Measurements from ENCODE around the gene CHRNB4.

DNA sequence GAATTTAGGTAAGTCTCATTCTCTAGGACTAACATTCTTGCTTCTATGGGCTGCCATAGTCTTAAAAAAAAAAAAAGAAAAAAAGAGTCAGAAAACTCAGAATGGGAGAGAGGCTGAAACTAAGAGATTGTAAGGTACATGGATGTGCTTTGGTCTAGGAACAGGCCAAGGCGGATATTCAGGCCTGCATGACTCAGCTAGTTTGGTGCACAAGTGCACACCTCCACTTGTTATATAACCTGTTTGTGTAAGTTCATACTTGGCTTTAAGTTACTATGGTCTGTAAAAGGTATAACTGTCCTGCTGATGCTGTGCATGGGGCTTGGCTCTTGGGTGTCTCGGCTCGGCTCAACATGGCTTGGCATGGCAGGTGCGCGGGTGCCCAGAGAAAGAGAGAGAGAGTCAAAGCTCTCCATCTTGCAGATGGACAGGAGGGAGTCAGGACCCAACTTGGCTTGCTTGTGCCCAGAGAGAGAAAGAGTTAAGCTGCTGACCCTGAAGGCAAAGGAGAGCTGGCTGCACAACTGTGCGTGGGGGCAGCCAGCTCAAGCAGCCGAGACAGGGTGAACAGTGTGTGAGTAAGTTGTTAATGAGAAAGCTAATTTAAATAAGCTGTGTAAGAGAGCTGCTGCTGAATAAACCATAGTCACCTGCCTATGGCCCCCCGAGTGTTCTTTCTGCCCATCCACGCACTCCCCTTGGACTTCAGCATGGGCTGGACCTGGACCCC lies 31.4 kb upstream of the CHRNB4 start:
- TF ChIP-seq, protein P1, sequence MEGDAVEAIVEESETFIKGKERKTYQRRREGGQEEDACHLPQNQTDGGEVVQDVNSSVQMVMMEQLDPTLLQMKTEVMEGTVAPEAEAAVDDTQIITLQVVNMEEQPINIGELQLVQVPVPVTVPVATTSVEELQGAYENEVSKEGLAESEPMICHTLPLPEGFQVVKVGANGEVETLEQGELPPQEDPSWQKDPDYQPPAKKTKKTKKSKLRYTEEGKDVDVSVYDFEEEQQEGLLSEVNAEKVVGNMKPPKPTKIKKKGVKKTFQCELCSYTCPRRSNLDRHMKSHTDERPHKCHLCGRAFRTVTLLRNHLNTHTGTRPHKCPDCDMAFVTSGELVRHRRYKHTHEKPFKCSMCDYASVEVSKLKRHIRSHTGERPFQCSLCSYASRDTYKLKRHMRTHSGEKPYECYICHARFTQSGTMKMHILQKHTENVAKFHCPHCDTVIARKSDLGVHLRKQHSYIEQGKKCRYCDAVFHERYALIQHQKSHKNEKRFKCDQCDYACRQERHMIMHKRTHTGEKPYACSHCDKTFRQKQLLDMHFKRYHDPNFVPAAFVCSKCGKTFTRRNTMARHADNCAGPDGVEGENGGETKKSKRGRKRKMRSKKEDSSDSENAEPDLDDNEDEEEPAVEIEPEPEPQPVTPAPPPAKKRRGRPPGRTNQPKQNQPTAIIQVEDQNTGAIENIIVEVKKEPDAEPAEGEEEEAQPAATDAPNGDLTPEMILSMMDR (conservative IDR thresholded peaks at IDR 0.05) = no peak
- TF ChIP-seq EZH2 (IDR thresholded peaks at IDR 0.05; ENCODE audit: low read depth) = no peak
